HepG2 (cell line): Measurements from ENCODE around the gene MPC1. TPM values are rescaled to one million over a fixed set of nuclear protein-coding genes. Genes with fewer than 3 reads are reported as not detected.

Experiments used
- ERF ChIP-seq: IDR thresholded peaks from 2 replicates; pipeline ENCODE4 v1.6.1; 2018; ENCODE audit warnings: missing biosample characterization, missing genetic modification reagents
- HDAC1 ChIP-seq: sonication (generic); formaldehyde crosslinking; IDR thresholded peaks from 2 replicates; pipeline ENCODE4 v1.5.1; 2020; ENCODE audit warnings: mild to moderate bottlenecking, missing genetic modification reagents
- HNRNPUL1 ChIP-seq: fragments of 200-400 bp; formaldehyde crosslinking; IDR thresholded peaks from 2 replicates; pipeline ENCODE4 v1.6.1; 2017; ENCODE audit warnings: low read depth, mild to moderate bottlenecking, low read length, moderate library complexity
- JDP2 ChIP-seq: sonication (generic); formaldehyde crosslinking; IDR thresholded peaks from 2 replicates; pipeline ENCODE4 v1.8.1; 2022; ENCODE audit warnings: missing genetic modification reagents, borderline replicate concordance
- NFATC3 ChIP-seq: sonication (generic); formaldehyde crosslinking; IDR thresholded peaks from 2 replicates; pipeline ENCODE4 v1.5.1; 2020; ENCODE audit warnings: mild to moderate bottlenecking, missing genetic modification reagents
- NFE2L1 ChIP-seq: sonication (generic); formaldehyde crosslinking; IDR thresholded peaks from 2 replicates; pipeline ENCODE4 v1.4.0; 2020; ENCODE audit warnings: missing genetic modification reagents, mild to moderate bottlenecking, borderline replicate concordance
- SP2 ChIP-seq: sonication (generic); formaldehyde crosslinking; IDR thresholded peaks from 2 replicates; pipeline ENCODE4 v1.5.1; 2020; ENCODE audit warnings: mild to moderate bottlenecking, missing genetic modification reagents
- TCF7 ChIP-seq: sonication (generic); IDR thresholded peaks from 2 replicates; pipeline ENCODE4 v1.6.1; 2016; ENCODE audit warnings: antibody characterized with exemption, low read depth
- TEF ChIP-seq: sonication (generic); formaldehyde crosslinking; IDR thresholded peaks from 2 replicates; pipeline ENCODE4 v1.5.0; 2020; ENCODE audit warnings: missing genetic modification reagents
- WIZ ChIP-seq: sonication (generic); formaldehyde crosslinking; IDR thresholded peaks from 2 replicates; pipeline ENCODE4 v1.5.1; 2020; ENCODE audit warnings: mild to moderate bottlenecking, missing genetic modification reagents
- ZBTB38 ChIP-seq: sonication (generic); formaldehyde crosslinking; IDR thresholded peaks from 2 replicates; pipeline ENCODE4 v1.5.1; 2020; ENCODE audit warnings: mild to moderate bottlenecking, missing genetic modification reagents
- ZKSCAN1 ChIP-seq: fragments of 150-350 bp; IDR thresholded peaks from 2 replicates; pipeline ENCODE4 v1.6.1; 2014; ENCODE audit warnings: low read length
- ZMAT3 ChIP-seq: sonication (generic); formaldehyde crosslinking; conservative IDR thresholded peaks from 2 replicates; pipeline ENCODE4 v1.7.0; 2021; ENCODE audit warnings: missing genetic modification reagents
- ZNF101 ChIP-seq: sonication (generic); formaldehyde crosslinking; IDR thresholded peaks from 2 replicates; pipeline ENCODE4 v1.4.0; 2020; ENCODE audit warnings: mild to moderate bottlenecking, low read depth, missing genetic modification reagents, borderline replicate concordance
- ZNF337 ChIP-seq: sonication (generic); formaldehyde crosslinking; IDR thresholded peaks from 2 replicates; pipeline ENCODE4 v1.5.1; 2020; ENCODE audit warnings: missing genetic modification reagents, low read depth, mild to moderate bottlenecking, borderline replicate concordance
- ZNF407 ChIP-seq: sonication (generic); formaldehyde crosslinking; IDR thresholded peaks from one replicate; pipeline ENCODE4 v1.5.1; 2020; ENCODE audit warnings: mild to moderate bottlenecking, missing genetic modification reagents; ENCODE audit errors: not compliant biosample characterization
- ZNF749 ChIP-seq: sonication (generic); formaldehyde crosslinking; IDR thresholded peaks from 2 replicates; pipeline ENCODE4 v1.8.0; 2022; ENCODE audit warnings: mild to moderate bottlenecking, missing genetic modification reagents, moderate library complexity, borderline replicate concordance
- ZNF772 ChIP-seq: sonication (generic); formaldehyde crosslinking; IDR thresholded peaks from 2 replicates; pipeline ENCODE4 v1.5.0; 2020; ENCODE audit warnings: mild to moderate bottlenecking, missing genetic modification reagents
- polyA plus RNA-seq, 8 experiments: library from polyadenylated mRNA; depleted of rRNA in 3 of 8; stranded (reverse) in 7 of 8; unstranded in 1 of 8; fragments of >200 nt; fragmentation: Illumina TruSeq in 4 of 8; extraction: Trizol in 4 of 8; gene quantifications; 2 replicates each; pipeline versions ENCODE4 v1.2.1 to v1.2.3, GENCODE V29; 2011 to 2016; ENCODE audit warnings: low read depth in 4 of 8, missing spikeins in 1 of 8, mixed read lengths in 1 of 8; ENCODE audit not compliant: insufficient read depth in 1 of 8
- total RNA-seq, 5 experiments: library from RNA; depleted of rRNA; stranded (reverse); fragments of >200 nt; fragmentation: Illumina TruSeq; extraction: Trizol; gene quantifications; 2 replicates each; pipeline ENCODE4 v1.2.3, GENCODE V29; 2016; ENCODE audit warnings: low read depth in 1 of 5

The MPC1 gene
- total and polyA plus RNA-seq, 2 of the 13 experiments (the other 11 are each of a cell fraction or from before 2014, with no cell fraction given): 189 to 214 TPM

GRCh38 chr6:166342349-166343149 lies 40.2 kb downstream of the MPC1 start, which contains the start of gene SFT2D1 (continued):
- TF ChIP-seq WIZ (CRISPR knock-in tag) (peak; percentile 93), JDP2 (peak; percentile 36; the same call in 1 of the 2 replicates), TCF7 (no peak), ZNF337 (CRISPR knock-in tag) (no peak), NFE2L1 (CRISPR knock-in tag) (no peak), ZBTB38 (peak; percentile 96; the same call in 1 of the 2 replicates), NFATC3 (CRISPR knock-in tag) (no peak), ZNF407 (CRISPR knock-in tag) (peak; percentile 97), SP2 (CRISPR knock-in tag) (peak; percentile 77), ZMAT3 (CRISPR knock-in tag) (peak; percentile 92), ZNF749 (CRISPR knock-in tag) (no peak; the same call in none of the 2 replicates), ZKSCAN1 (no peak), ZNF772 (CRISPR knock-in tag) (peak; percentile 58; the same call in 1 of the 2 replicates), ZNF101 (CRISPR knock-in tag) (no peak), HNRNPUL1 (peak; percentile 78), ERF (CRISPR knock-in tag) (peak; percentile 94), TEF (CRISPR knock-in tag) (peak; percentile 73; the same call in 1 of the 2 replicates), HDAC1 (CRISPR knock-in tag) (peak; percentile 97)
